GM12801 (cell line): ENCODE results near the gene ARHGEF4.

ENCODE experiments used
- TF ChIP-seq, protein P1 (sequence below): IDR thresholded peaks from one replicate; pipeline ENCODE4 v1.5.1; 2011; ENCODE audit warnings: control low read depth; ENCODE audit not compliant: insufficient read length; ENCODE audit errors: extremely low read depth

ARHGEF4 gene

DNA sequence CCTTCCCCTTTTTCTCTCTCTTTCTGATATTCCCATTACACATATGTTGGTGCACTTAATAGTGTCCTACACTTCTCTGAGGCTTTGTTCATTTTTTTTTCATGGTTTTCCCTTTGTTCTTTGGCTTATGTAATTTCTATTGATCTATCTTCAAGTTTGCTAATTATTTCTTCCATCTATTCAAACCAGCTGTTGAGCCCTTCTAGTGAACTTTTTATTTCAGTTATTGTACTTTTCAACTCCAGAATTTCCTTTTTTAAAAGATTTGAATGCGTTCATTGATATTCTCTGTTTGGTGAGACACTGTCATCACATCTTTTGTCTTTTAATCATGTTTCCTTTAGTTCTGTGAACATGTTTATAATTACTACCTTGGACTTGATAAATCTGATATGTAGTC is 118.2 kb downstream of the ARHGEF4 start:
- TF ChIP-seq, protein P1, sequence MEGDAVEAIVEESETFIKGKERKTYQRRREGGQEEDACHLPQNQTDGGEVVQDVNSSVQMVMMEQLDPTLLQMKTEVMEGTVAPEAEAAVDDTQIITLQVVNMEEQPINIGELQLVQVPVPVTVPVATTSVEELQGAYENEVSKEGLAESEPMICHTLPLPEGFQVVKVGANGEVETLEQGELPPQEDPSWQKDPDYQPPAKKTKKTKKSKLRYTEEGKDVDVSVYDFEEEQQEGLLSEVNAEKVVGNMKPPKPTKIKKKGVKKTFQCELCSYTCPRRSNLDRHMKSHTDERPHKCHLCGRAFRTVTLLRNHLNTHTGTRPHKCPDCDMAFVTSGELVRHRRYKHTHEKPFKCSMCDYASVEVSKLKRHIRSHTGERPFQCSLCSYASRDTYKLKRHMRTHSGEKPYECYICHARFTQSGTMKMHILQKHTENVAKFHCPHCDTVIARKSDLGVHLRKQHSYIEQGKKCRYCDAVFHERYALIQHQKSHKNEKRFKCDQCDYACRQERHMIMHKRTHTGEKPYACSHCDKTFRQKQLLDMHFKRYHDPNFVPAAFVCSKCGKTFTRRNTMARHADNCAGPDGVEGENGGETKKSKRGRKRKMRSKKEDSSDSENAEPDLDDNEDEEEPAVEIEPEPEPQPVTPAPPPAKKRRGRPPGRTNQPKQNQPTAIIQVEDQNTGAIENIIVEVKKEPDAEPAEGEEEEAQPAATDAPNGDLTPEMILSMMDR: no peak

DNA sequence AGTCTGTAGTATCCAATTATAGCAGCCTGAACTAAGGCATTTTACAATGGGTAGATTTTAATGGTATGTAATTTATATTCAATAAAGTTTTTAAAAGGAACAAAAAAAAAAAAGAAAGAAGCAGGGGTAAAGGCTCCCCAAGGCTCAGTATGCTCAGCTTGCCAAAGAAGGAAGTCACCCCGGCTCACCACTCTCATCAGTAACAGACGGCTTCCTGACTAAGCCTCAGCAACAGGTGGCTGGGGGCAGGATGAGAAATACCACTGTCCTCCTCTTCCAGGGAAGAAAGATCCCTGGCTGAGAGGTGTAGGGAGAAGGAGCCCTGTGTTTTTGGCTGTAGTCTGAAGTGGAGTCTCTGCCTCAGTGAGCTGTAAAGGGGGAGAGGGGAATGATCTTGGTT is 121.2 kb downstream of the ARHGEF4 start:
- TF ChIP-seq, protein P1: no peak

DNA sequence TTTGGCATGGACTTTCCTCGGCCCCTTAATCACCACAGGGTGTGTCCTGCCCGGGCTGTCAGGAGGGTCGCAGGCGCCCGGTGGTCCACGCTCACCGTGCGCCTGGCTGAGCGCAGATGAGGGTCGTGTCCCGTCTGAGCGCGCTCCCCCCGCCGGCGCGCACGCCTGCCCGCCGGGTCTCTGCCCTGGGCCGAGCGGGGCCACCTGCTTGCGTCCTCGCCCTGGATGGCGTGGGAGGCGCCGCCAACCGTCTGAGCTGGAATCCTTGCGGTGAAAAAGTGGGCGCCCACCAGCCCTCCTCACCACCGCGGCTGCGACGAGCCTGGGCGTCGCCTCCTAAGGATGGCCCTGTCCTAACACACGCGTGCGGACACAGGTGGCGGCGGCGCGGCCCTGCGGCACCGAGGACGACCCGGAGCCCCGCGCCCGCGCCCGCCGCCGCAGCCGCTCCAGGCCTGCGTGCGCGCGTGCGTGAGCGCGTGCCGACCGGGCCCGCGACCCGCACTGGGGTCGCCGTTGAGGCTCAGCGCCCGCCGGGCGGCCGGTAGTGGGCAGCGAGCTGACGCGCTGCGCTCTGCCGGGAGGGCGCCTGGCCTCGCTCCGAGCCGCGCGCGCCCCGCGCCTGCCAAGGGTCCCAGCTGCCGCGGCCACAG is 126.6 kb downstream of the ARHGEF4 start:
- TF ChIP-seq, protein P1: no peak

DNA sequence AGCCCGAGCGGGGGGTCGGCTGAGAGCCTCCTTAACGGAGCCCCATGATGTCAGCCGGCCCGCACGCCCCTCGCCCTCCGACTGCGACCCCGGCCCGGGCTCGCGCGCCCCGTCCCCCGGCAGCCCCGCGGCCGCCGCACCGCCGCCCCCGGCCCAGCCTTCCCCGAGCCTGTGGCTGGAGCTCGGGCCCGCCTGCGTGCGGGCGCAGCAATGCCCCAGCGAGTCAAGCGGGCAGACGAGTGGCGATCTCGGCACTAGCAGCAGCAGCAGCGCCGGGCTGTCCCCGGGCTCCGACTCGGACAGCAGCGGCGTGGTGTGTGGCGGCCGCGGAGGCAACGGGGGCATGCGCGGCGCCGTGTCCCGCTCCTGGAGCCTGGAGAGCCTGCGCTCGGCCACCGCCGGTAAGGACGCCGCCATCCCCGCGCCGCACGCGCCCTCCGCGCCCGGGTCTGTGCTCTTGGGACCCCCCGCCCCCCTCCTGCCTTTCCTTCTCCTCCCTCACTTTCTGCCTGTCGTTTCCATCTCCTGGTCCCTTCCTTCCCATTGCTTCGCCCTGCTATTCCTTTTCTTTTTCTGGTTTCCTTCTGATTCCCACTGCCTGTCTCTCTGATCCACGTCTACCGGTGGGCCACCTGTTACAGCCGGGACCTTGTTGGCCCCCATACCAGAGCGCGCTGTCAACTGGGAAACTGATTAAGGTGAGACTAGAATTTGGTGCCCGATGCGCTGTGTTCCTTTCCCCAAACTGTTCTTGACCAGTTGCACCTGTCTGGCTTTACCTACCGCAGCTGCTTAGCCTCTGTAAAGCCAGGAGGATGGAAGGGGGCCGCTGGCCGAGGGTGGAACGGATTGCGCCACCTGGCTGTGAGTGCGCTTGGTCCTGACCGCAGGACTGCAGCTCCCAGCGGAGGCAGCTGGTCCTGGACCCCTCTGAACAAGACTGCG is 127.4 kb downstream of the ARHGEF4 start:
- TF ChIP-seq, protein P1: no peak

DNA sequence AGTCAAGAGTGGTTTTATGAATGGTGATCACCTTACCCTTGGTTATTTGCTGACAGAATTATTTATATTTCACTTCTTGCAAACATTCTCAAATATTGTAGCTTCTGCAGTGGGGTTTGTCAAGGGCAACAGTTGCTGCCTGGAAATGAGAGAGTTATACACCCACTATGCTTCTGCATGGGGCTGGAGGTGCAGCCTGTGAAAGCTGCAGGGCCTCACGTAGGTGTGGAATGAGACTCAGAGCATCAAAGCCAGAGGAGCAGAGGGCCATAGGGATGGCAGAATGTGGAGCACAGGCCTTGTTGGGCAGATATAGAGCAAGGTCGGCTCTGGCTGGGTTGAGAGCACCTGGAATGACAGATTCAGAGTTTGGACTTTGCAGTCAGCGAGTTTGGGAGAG is 128.2 kb downstream of the ARHGEF4 start:
- TF ChIP-seq, protein P1: no peak

DNA sequence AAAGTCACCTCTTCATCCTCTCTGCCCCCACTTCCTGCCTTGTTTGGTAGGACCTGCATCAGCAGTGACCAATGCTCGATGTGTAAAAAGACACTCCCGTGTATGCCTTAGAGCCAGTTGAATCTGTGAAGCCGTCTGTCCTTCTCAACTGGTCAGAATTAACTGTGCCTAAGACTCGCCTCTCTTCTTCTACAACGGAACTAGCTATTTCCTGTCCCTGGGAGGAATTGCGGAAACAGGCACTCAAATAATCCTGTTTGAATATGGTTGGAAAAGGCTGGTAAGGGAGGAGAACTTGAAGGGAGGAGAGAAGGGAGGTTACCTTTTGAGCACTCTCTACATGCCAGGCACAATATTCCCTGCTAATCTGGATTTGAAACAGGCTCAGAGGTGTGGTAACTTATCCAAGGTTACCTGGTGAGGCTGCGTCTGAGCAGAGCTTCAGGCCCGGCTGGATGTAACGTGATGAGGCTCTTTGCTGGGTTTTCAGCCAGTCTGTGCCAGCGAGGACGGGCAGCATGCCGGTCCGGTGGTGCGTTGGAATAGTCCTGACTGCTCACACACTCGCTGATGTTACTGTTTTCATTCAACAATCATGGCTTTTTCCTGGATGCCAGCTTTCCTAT is 129.5 kb downstream of the ARHGEF4 start:
- TF ChIP-seq, protein P1: no peak

DNA sequence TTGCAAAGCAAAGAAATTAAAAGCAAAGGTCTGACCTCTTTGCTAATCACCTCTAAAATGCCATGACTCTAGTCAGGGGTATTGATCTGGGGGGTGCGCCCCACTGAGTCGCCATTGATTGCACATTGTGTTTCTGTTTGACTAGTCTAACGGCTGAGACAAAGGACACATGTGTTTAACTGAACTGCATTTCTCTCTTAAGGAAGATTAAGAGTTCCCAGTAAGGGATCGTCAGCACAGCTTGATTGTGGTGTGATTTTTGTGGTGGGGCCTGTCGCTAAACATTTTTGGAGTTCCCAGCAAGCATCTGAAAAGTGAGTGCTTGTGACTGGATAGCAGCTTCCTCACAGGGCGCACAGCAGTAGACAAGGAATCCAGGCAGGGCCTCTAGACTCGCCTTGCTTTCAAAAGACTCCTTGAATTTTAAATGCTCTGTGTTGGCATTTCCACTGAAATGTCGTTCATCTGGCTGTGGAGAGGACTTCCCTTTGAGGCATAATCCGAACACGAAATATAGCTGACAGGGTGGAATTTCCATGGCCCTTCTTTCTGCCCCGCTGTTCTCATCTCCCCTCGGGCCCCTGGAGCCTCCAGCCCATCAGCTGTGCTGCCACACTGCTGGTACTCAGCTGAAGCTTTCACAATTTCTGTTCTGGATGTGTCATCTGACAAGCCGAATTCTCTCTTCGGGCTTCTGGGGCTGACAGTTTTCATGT is 130.2 kb downstream of the ARHGEF4 start:
- TF ChIP-seq, protein P1: no peak
